Ectodermal cell (in vitro differentiated cells): Measurements from ENCODE around the gene PLA2G10.
A peak's percentile ranks its signal among the peaks of the same experiment; 100 is the strongest.
"Not testable (repeated sequence)": the region's sequence is repeated elsewhere in the genome, so short reads cannot be mapped to it uniquely, and the experiment has no call there.

Source experiments
- H3K27ac ChIP-seq: 2 replicates; pipeline ENCODE4 v1.7.0; 2013; ENCODE audit warnings: mild to moderate bottlenecking, low read depth, low read length; ENCODE audit not compliant: insufficient read depth, poor library complexity, severe bottlenecking
- H3K27me3 ChIP-seq: 2 replicates; pipeline ENCODE4 v1.7.0; 2013; ENCODE audit warnings: mild to moderate bottlenecking, low read length; ENCODE audit not compliant: insufficient read depth, control insufficient read depth, poor library complexity, severe bottlenecking
- H3K36me3 ChIP-seq: one replicate; pipeline ENCODE4 v1.7.0; 2013; ENCODE audit warnings: low read length; ENCODE audit not compliant: control insufficient read depth, insufficient read depth
- H3K4me1 ChIP-seq: one replicate; pipeline ENCODE4 v1.7.0; 2013; ENCODE audit warnings: low read length; ENCODE audit not compliant: control insufficient read depth, insufficient read depth
- H3K4me3 ChIP-seq: 2 replicates; pipeline ENCODE4 v1.7.0; 2013; ENCODE audit warnings: low read depth, low read length, control low read depth; ENCODE audit not compliant: insufficient read depth
- H3K9me3 ChIP-seq: 2 replicates; pipeline ENCODE4 v1.7.0; 2013; ENCODE audit warnings: mild to moderate bottlenecking, low read length, moderate library complexity; ENCODE audit not compliant: control insufficient read depth
- WGBS, 2 experiments: methylation state at CpG; one replicate each; pipeline ENCODE4 v1.1.7; 2013; ENCODE audit warnings: missing lambda C conversion rate in 2 of 2; 5-methylcytosine and 5-hydroxymethylcytosine counted together

Gene PLA2G10

GRCh38 chr16:14635395-14636165 is 58.5 kb downstream of the PLA2G10 start:
- Histone ChIP-seq H3K36me3 (no peaks in the 10 kb centered on the region), H3K27me3 (no peaks in the 10 kb centered on the region), H3K27ac (peak overlapping the region; percentile 42), H3K9me3 (no peaks in the 10 kb centered on the region), H3K4me3 (no peak overlapping the region), H3K4me1 (peaks cover 12% of the 10 kb centered on the region)
- 57 to 59% methylated on average over 12 of the region's 12 CpGs for WGBS, 2 experiments

DNA sequence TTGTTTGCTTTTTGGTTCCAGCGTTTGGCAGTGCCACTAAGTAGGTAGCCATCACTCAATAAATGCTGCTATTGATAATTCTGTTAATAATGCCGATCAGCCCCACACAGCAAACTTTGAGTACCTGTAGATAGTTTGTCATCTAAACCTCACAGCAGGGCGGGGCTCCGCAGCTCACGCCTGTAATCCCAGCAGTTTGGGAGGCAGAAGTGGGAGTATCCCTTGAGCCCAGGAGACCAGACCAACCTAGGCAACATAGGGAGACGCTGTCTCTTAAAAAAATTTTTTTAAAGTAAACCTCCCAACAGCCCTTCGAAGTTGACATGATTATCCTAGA is 59.8 kb downstream of the PLA2G10 start:
- Histone ChIP-seq H3K27me3 (no peaks in the 10 kb centered on the region), H3K36me3 (no peaks in the 10 kb centered on the region), H3K9me3 (no peaks in the 10 kb centered on the region), H3K4me1 (peaks cover 12% of the 10 kb centered on the region), H3K27ac (peak overlapping the region; percentile 66), H3K4me3 (peak overlapping the region; percentile 79)
- WGBS, 2 experiments: 72 to 76% methylated on average over 7 of the region's 7 CpGs

GRCh38 chr16:14632693-14633569 is 61.2 kb downstream of the PLA2G10 start, which contains the start of gene BFAR:
BFAR (plus strand) TSS chr16:14632951; CDS start chr16:14644347, 11,396 bp downstream.
- Histone ChIP-seq H3K4me1 (peaks cover 12% of the 10 kb centered on the region), H3K4me3 (peak within 1 kb of the TSS; percentile 79), H3K27ac (peak within 1 kb of the TSS; percentile 75), H3K27me3 (no peaks in the 10 kb centered on the region), H3K9me3 (no peaks in the 10 kb centered on the region), H3K36me3 (no peaks in the 10 kb centered on the region)
- 0 to 1% methylated on average over 69 of the region's 69 CpGs for WGBS, 2 experiments

- H3K4me3 ChIP-seq, H3K9me3 ChIP-seq, H3K27me3 ChIP-seq, H3K36me3 ChIP-seq, H3K27ac ChIP-seq, H3K4me1 ChIP-seq: not testable (repeated sequence)
- 85 to 89% methylated on average over 28 to 29 of the region's 29 CpGs for WGBS, 2 experiments
These were observed 63.3 kb downstream of the PLA2G10 start for GRCh38 chr16:14630620-14631330.

- no peaks in the 10 kb centered on the region for H3K27me3 ChIP-seq
- 2% methylated on average over 51 of the region's 51 CpGs for WGBS, 2 experiments
- no peaks in the 10 kb centered on the region for H3K9me3 ChIP-seq
- peaks cover 9% of the 10 kb centered on the region for H3K36me3 ChIP-seq
- peaks cover 2% of the 10 kb centered on the region for H3K4me1 ChIP-seq
- peak within 1 kb of the TSS; percentile 91 for H3K4me3 ChIP-seq
- peak within 1 kb of the TSS; percentile 86 for H3K27ac ChIP-seq
These were observed 64.0 kb downstream of the PLA2G10 start, which contains the start of gene PARN for GRCh38 chr16:14629919-14630619. PARN (minus strand) TSS chr16:14630260; CDS start chr16:14630125, 135 bp downstream.

- Histone ChIP-seq H3K36me3 (peaks cover 10% of the 10 kb centered on the region), H3K27me3 (no peaks in the 10 kb centered on the region), H3K27ac (peak overlapping the region; percentile 86), H3K9me3 (no peaks in the 10 kb centered on the region), H3K4me3 (peak overlapping the region; percentile 91), H3K4me1 (peaks cover 2% of the 10 kb centered on the region)
- whole genome bisulfite sequencing, 2 experiments: 2% methylated on average over 17 of the region's 17 CpGs
These were observed 64.5 kb downstream of the PLA2G10 start for GRCh38 chr16:14629612-14629918.

DNA sequence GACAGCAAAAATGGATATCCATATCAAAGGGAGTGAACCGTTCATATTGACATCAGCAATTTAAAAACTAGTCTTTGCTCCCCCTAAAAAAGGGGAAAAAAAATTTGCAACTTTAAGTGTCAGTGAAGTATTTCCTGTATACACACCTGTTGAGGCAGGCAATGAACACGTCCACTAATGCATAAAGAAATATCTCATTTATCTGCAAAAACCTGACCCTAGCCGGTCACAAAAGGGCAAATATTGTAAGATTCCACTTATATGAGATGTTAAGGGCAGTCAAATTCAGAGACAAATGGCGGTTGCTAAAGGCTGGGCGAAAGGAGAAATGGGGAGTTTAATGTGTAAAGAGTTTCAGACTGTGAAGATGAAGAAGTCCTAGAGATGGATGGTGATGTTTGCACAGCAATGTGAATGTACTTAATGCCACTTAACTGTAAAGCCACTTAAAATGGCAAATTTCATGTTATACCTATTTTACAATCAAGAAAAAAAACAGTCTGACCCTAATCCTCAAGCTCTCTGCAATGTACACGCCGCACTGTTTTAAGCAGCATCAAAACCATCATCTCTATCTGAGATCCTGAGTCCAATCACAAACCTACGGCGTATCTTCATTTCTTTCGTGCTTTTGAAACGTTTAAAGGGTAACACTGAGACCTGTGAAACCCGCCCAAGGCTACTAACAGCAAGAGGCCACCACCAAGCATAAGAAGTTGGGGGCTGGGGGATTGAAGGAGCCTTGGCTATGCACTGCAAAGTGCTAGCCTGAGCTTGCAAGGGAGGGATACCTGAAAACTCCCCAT is 65.1 kb downstream of the PLA2G10 start:
- Histone ChIP-seq H3K4me3 (peak overlapping the region; percentile 91), H3K36me3 (peaks cover 10% of the 10 kb centered on the region), H3K27ac (no peak overlapping the region), H3K9me3 (no peaks in the 10 kb centered on the region), H3K4me1 (no peaks in the 10 kb centered on the region), H3K27me3 (no peaks in the 10 kb centered on the region)
- WGBS, 2 experiments: 56 to 65% methylated on average over 11 to 12 of the region's 12 CpGs

- no peak overlapping the region for H3K27ac ChIP-seq
- no peaks in the 10 kb centered on the region for H3K9me3 ChIP-seq
- WGBS, 2 experiments: 94% methylated on average over 4 of the region's 4 CpGs
- no peaks in the 10 kb centered on the region for H3K4me1 ChIP-seq
- no peak overlapping the region for H3K4me3 ChIP-seq
- H3K36me3 ChIP-seq: peaks cover 10% of the 10 kb centered on the region
- H3K27me3 ChIP-seq: no peaks in the 10 kb centered on the region
These were observed 67.0 kb downstream of the PLA2G10 start for GRCh38 chr16:14627078-14627477.
